HCT116 (cell line): ENCODE data around the gene ADIPOQ. TPM values are rescaled to one million over a fixed set of nuclear protein-coding genes. Genes with fewer than 3 reads are reported as not detected.

ENCODE experiments used
- ATAC-seq: fragments of 200-7000 bp; cut with Tn5 transposase; 2 replicates; pipeline ENCODE4 v1.9.1; 2020; ENCODE audit warnings: mild to moderate bottlenecking, moderate library complexity
- BruUV-seq: library from RNA; stranded (reverse); fragments of 400-500 nt; replicated peaks from 2 replicates; lab custom pipeline; 2021; lab: Mats Ljungman, UMichigan
- CTCF ChIA-PET: fragments of 300-600 bp; sonication (Branson Sonifier 250); formaldehyde crosslinking; loops from one replicate; lab custom pipeline; 2021; ENCODE audit warnings: antibody characterized with exemption; lab: Charles Lee
- POLR2A ChIA-PET: fragments of 300-600, 350-600 bp; sonication (Branson Sonifier 250); formaldehyde crosslinking; loops from one replicate; lab custom pipeline; 2021; ENCODE audit warnings: antibody characterized with exemption; lab: Charles Lee
- RAD21 ChIA-PET, 2 experiments: fragments of 300-600 bp; sonication (Branson Sonifier 250); formaldehyde crosslinking; loops; one replicate each; lab custom pipeline; 2023; ENCODE audit warnings: low total read pairs in 2 of 2; ENCODE audit not compliant: uncharacterized antibody in 2 of 2, unreplicated experiment in 2 of 2, low non-redundant PET in 1 of 2; lab: Charles Lee
- DNase-seq: peaks from one replicate; pipeline ENCODE4 v3.0.0-alpha.2; 2010; ENCODE audit warnings: low read depth, low spot score
- H2AFZ ChIP-seq: fragments of 200-600 bp; shearing (Covaris generic), sonication (generic); 2 replicates; pipeline ENCODE4 v1.6.1; 2017; ENCODE audit warnings: low read depth, mixed run types, mixed read lengths, antibody characterized with exemption, low read length; ENCODE audit not compliant: poor library complexity, severe bottlenecking
- H3K27ac ChIP-seq: 2 replicates; pipeline ENCODE4 v1.5.1; 2012; ENCODE audit warnings: low read depth, low read length
- H3K27me3 ChIP-seq: fragments of 200-600 bp; sonication (generic); 2 replicates; pipeline ENCODE4 v1.6.1; 2016; ENCODE audit warnings: mixed run types, low read length, mixed read lengths; ENCODE audit not compliant: insufficient read depth
- H3K36me3 ChIP-seq, 2 experiments: fragments of 200-500 bp in 1 of 2; fragments of 200-600 bp in 1 of 2; sonication (Bioruptor generic) in 1 of 2; sonication (generic) in 1 of 2; 2 replicates each; pipeline versions ENCODE4 v1.5.1 to v1.6.1; 2014 to 2016; ENCODE audit warnings: low read length in 2 of 2, inconsistent platforms in 1 of 2, mixed read lengths in 1 of 2, mixed run types in 1 of 2; ENCODE audit not compliant: insufficient read depth in 2 of 2, control insufficient read depth in 1 of 2
- H3K4me1 ChIP-seq, 2 experiments: fragments of 200-600 bp in 1 of 2; sonication (generic) in 1 of 2; 2 replicates each; pipeline versions ENCODE4 v1.5.1 to v1.6.1; 2012 to 2017; ENCODE audit warnings: low read length in 2 of 2, inconsistent platforms in 1 of 2, mild to moderate bottlenecking in 1 of 2, mixed read lengths in 1 of 2, mixed run types in 1 of 2, moderate library complexity in 1 of 2; ENCODE audit not compliant: insufficient read depth in 2 of 2, control insufficient read depth in 1 of 2
- H3K4me2 ChIP-seq: fragments of 200-600 bp; sonication (generic); 2 replicates; pipeline ENCODE4 v1.6.1; 2017; ENCODE audit warnings: mixed run types, low read length, mixed read lengths
- H3K4me3 ChIP-seq, 2 experiments: fragments of 200-600 bp in 1 of 2; sonication (generic) in 1 of 2; replicated peaks in 1 of 2; 2 replicates each; pipeline ENCODE4 v1.5.1; 2011 to 2016; ENCODE audit warnings: low read length in 2 of 2, control low read depth in 1 of 2, low read depth in 1 of 2, mild to moderate bottlenecking in 1 of 2, mixed read lengths in 1 of 2, mixed run types in 1 of 2
- H3K79me2 ChIP-seq: fragments of 200-600 bp; sonication (generic); 2 replicates; pipeline ENCODE4 v1.6.1; 2017; ENCODE audit warnings: mild to moderate bottlenecking, mixed run types, low read length, moderate library complexity, mixed read lengths; ENCODE audit not compliant: insufficient read depth
- H3K9ac ChIP-seq: fragments of 200-600 bp; sonication (generic); 2 replicates; pipeline ENCODE4 v1.6.1; 2016; ENCODE audit warnings: low read length, mixed read lengths
- H3K9me2 ChIP-seq: fragments of 200-600 bp; sonication (generic), shearing (Covaris generic); 2 replicates; pipeline ENCODE4 v1.6.1; 2017; ENCODE audit warnings: mixed run types, mild to moderate bottlenecking, moderate library complexity; ENCODE audit not compliant: insufficient read depth
- H3K9me3 ChIP-seq, 2 experiments: fragments of 200-500 bp in 1 of 2; fragments of 200-600 bp in 1 of 2; sonication (Bioruptor generic) in 1 of 2; sonication (generic) in 1 of 2; 2 replicates each; pipeline ENCODE4 v1.6.1; 2014 to 2017; ENCODE audit warnings: low read length in 2 of 2, mixed read lengths in 2 of 2, inconsistent platforms in 1 of 2, low read depth in 1 of 2, mild to moderate bottlenecking in 1 of 2, mixed run types in 1 of 2, moderate library complexity in 1 of 2; ENCODE audit not compliant: control insufficient read depth in 1 of 2, insufficient read depth in 1 of 2
- H4K20me1 ChIP-seq: fragments of 200-600 bp; sonication (generic), shearing (Covaris generic); 2 replicates; pipeline ENCODE4 v1.6.1; 2017; ENCODE audit warnings: mixed run types, mild to moderate bottlenecking, moderate library complexity; ENCODE audit not compliant: insufficient read depth
- CEBPB ChIP-seq: IDR thresholded peaks from 2 replicates; pipeline ENCODE4 v1.6.1; 2012; ENCODE audit warnings: low read depth
- EZH2phosphoT487 ChIP-seq: fragments of 200-600 bp; IDR thresholded peaks from 2 replicates; pipeline ENCODE4 v1.6.1; 2018; ENCODE audit warnings: antibody characterized with exemption, borderline replicate concordance
- FOSL1 ChIP-seq: IDR thresholded peaks from 2 replicates; pipeline ENCODE4 v1.6.1; 2012; ENCODE audit warnings: low read depth
- POLR2A ChIP-seq: IDR thresholded peaks from 2 replicates; pipeline ENCODE4 v1.7.0; 2011; ENCODE audit warnings: borderline replicate concordance; ENCODE audit not compliant: insufficient read depth, insufficient read length; ENCODE audit errors: extremely low read depth
- POLR2AphosphoS5 ChIP-seq: IDR thresholded peaks from 2 replicates; pipeline ENCODE4 v1.6.1; 2011; ENCODE audit warnings: mild to moderate bottlenecking, low read depth, low read length, moderate library complexity
- RAD21 ChIP-seq: IDR thresholded peaks from 2 replicates; pipeline ENCODE4 v1.6.1; 2012; ENCODE audit warnings: low read depth, mild to moderate bottlenecking
- SP1 ChIP-seq: IDR thresholded peaks from 2 replicates; pipeline ENCODE4 v1.6.1; 2012; ENCODE audit warnings: low read depth
- SRF ChIP-seq: IDR thresholded peaks from 2 replicates; pipeline ENCODE4 v1.6.1; 2012; ENCODE audit warnings: low read depth
- YY1 ChIP-seq: IDR thresholded peaks from 2 replicates; pipeline ENCODE4 v1.6.1; 2011; ENCODE audit warnings: low read length, low read depth, moderate library complexity, mild to moderate bottlenecking; ENCODE audit not compliant: insufficient replicate concordance; ENCODE audit errors: extremely low read depth
- ZNF274 ChIP-seq: fragments of 200-500 bp; sonication (Bioruptor generic); IDR thresholded peaks from 2 replicates; pipeline ENCODE4 v1.6.1; 2014; ENCODE audit warnings: mild to moderate bottlenecking, low read depth, low read length, inconsistent platforms
- intact Hi-C: fragments of 100-400 bp; cut with micrococcal nuclease; formaldehyde crosslinking; loops from 2 replicates; pipeline ENCODE4 v1.10.0; 2022
- total RNA-seq: library from RNA; stranded (reverse); gene quantifications from one replicate; pipeline ENCODE4 v1.2.1, GENCODE V29; 2021; ENCODE audit not compliant: unreplicated experiment
- TF ChIP-seq, protein P1 (sequence below): IDR thresholded peaks from 2 replicates; pipeline ENCODE4 v1.6.1; 2011; ENCODE audit warnings: mild to moderate bottlenecking, low read length, moderate library complexity; ENCODE audit not compliant: insufficient replicate concordance; ENCODE audit errors: extremely low read depth
- TF ChIP-seq, protein P2 (sequence below), 3 experiments: fragments of 200-600 bp in 1 of 3; sonication (generic) in 1 of 3; IDR thresholded peaks in 2 of 3; conservative IDR thresholded peaks in 1 of 3; 2 replicates each; pipeline ENCODE4 v1.5.1; 2012 to 2017; ENCODE audit warnings: low read depth in 2 of 3, low read length in 2 of 3, antibody characterized with exemption in 1 of 3, borderline replicate concordance in 1 of 3, control low read depth in 1 of 3, mild to moderate bottlenecking in 1 of 3, mixed read lengths in 1 of 3, mixed run types in 1 of 3, moderate library complexity in 1 of 3; ENCODE audit not compliant: insufficient read depth in 1 of 3
- TF ChIP-seq, protein P3 (sequence below): IDR thresholded peaks from 2 replicates; pipeline ENCODE4 v1.6.1; 2012
- TF ChIP-seq, protein P4 (sequence below): IDR thresholded peaks from 2 replicates; pipeline ENCODE4 v1.6.1; 2012

ADIPOQ gene
- total RNA-seq, 1 experiment from 2014 or later, result not detected

DNA sequence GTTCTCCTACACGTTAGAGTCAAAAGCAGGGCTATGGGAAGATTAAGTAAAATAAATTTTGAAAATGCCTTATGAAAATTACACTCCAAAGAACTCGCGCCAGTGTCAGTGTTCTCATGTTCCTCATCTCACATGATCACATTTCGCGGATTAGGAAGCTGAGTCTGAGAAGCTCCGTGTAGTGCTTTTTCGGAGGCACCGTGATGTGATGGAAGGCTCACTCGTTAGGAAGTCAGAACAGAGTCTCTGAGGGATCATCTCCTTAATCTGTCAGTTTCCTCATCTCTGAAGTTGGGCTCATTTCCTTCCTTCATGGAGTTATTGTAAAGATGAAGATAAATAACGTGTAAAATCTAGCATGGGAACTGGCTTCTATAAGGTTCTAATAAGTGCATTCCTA is 3.2 kb downstream of the ADIPOQ start (continued):
- TF ChIP-seq, protein P1, sequence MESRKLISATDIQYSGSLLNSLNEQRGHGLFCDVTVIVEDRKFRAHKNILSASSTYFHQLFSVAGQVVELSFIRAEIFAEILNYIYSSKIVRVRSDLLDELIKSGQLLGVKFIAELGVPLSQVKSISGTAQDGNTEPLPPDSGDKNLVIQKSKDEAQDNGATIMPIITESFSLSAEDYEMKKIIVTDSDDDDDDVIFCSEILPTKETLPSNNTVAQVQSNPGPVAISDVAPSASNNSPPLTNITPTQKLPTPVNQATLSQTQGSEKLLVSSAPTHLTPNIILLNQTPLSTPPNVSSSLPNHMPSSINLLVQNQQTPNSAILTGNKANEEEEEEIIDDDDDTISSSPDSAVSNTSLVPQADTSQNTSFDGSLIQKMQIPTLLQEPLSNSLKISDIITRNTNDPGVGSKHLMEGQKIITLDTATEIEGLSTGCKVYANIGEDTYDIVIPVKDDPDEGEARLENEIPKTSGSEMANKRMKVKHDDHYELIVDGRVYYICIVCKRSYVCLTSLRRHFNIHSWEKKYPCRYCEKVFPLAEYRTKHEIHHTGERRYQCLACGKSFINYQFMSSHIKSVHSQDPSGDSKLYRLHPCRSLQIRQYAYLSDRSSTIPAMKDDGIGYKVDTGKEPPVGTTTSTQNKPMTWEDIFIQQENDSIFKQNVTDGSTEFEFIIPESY, result no peak
- TF ChIP-seq EZH2phosphoT487 (no peak), SRF (no peak)

DNA sequence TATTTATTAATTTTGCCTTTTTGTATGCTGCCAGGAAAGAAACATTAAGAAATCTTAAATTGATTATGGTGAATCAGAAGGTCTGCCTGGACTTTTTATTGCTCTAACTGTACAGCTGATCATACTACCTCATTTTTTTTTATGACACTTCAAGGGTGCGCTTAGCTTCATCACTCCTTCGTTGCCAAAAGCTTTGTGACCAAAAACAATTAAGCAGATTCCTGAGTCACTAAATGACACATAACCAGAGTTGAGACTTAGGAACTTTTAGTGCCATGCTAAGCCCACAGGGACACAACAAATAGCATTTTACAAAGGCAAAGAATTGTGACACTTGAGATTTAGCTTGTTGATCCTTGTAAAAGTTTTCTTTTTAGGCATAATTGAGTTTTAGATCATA is 4.9 kb downstream of the ADIPOQ start:
- no peak overlapping the region for H3K27ac ChIP-seq

More for the DNA sequence above, 4.9 kb downstream of the ADIPOQ start:
- Histone ChIP-seq H3K9ac (no peak overlapping the region), H3K9me3 (no peaks in the 10 kb centered on the region), H3K36me3 (no peaks in the 10 kb centered on the region), H3K4me3 (no peak overlapping the region), H3K27me3 (peaks cover 25% of the 10 kb centered on the region), H3K4me2 (no peak overlapping the region), H2AFZ (no peak overlapping the region), H4K20me1 (no peaks in the 10 kb centered on the region), H3K79me2 (no peaks in the 10 kb centered on the region), H3K4me1 (no peaks in the 10 kb centered on the region), H3K9me2 (no peaks in the 10 kb centered on the region)
- DNase-seq, result no peak
- BruUV-seq, result no TSS peak
- CTCF ChIA-PET, result interaction anchor here (1.6 kb wide), 1 partner anchor 317 kb away, joined by 9 read pairs; no protein-coding TSS in a partner anchor
- TF ChIP-seq POLR2A (no peak), SRF (no peak), SP1 (no peak), CEBPB (no peak), ZNF274 (no peak), POLR2AphosphoS5 (no peak), YY1 (no peak), RAD21 (no peak), FOSL1 (no peak)
- TF ChIP-seq, protein P2, sequence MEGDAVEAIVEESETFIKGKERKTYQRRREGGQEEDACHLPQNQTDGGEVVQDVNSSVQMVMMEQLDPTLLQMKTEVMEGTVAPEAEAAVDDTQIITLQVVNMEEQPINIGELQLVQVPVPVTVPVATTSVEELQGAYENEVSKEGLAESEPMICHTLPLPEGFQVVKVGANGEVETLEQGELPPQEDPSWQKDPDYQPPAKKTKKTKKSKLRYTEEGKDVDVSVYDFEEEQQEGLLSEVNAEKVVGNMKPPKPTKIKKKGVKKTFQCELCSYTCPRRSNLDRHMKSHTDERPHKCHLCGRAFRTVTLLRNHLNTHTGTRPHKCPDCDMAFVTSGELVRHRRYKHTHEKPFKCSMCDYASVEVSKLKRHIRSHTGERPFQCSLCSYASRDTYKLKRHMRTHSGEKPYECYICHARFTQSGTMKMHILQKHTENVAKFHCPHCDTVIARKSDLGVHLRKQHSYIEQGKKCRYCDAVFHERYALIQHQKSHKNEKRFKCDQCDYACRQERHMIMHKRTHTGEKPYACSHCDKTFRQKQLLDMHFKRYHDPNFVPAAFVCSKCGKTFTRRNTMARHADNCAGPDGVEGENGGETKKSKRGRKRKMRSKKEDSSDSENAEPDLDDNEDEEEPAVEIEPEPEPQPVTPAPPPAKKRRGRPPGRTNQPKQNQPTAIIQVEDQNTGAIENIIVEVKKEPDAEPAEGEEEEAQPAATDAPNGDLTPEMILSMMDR (IDR thresholded peaks at IDR 0.05 in 2 of 3, conservative IDR thresholded peaks at IDR 0.05 in 1 of 3; ENCODE audit: borderline replicate concordance in 1 of 3, insufficient read depth in 1 of 3, low read depth in 2 of 3, low read length in 2 of 3), result no peak
- TF ChIP-seq, protein P3, sequence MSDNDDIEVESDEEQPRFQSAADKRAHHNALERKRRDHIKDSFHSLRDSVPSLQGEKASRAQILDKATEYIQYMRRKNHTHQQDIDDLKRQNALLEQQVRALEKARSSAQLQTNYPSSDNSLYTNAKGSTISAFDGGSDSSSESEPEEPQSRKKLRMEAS, result no peak
- TF ChIP-seq, protein P4, sequence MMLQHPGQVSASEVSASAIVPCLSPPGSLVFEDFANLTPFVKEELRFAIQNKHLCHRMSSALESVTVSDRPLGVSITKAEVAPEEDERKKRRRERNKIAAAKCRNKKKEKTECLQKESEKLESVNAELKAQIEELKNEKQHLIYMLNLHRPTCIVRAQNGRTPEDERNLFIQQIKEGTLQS, result no peak
- POLR2A ChIA-PET, result interaction anchor here (0.7 kb wide), 1 partner anchor 41 kb away, joined by 3 read pairs; no protein-coding TSS in a partner anchor
- ATAC-seq, result no peak
- RAD21 ChIA-PET, result interaction anchor here in 1 of 2 experiments (0.6 kb wide), 1 partner anchor 73 kb away, joined by 3 read pairs; no protein-coding TSS in a partner anchor
- intact Hi-C loops, result loop anchor here (5.0 to 10.0 kb wide), 5 partner anchors 85 to 867 kb away; partner anchors contain the start of genes MASP1 and ST6GAL1
